ENCODE results near the gene PFDN5.
A peak's percentile ranks its signal among the peaks of the same experiment; 100 is the strongest.
"Not testable (repeated sequence)": the region's sequence is repeated elsewhere in the genome, so short reads cannot be mapped to it uniquely, and the experiment has no call there.

PFDN5 gene

GRCh38 chr12:53292426-53292825 lies 2.9 kb upstream of the PFDN5 start:
- no peak for TF ChIP-seq FOXP2 (optimal IDR thresholded peaks at IDR 0.05; ENCODE audit: control extremely low read depth, extremely low read length, insufficient read depth)
- TF ChIP-seq EZH2 (IDR thresholded peaks at IDR 0.05), result no peak
- TF ChIP-seq POLR2AphosphoS5 (IDR thresholded peaks at IDR 0.05; ENCODE audit: borderline replicate concordance, low read depth, low read length), result no peak
- Histone ChIP-seq H3K27ac (no peak overlapping the region), H3K9me3 (ENCODE audit: low read depth, low read length) (no peaks in the 10 kb centered on the region), H3K36me3 (ENCODE audit: insufficient read depth, low read length) (peaks cover 73% of the 10 kb centered on the region), H3K9ac (ENCODE audit: insufficient read length) (no peak overlapping the region), H3K4me3 (no peak overlapping the region)
- no peak for DNase-seq (ENCODE audit: low read depth, low spot score)

GRCh38 chr12:53295891-53296219 lies 513 bp downstream of the PFDN5 start:
- Histone ChIP-seq H3K9me3 (ENCODE audit: low read depth, low read length) (no peaks in the 10 kb centered on the region), H3K4me3 (peak overlapping the region; percentile 75), H3K36me3 (ENCODE audit: insufficient read depth, low read length) (peaks cover 52% of the 10 kb centered on the region), H3K9ac (ENCODE audit: insufficient read length) (peak overlapping the region; percentile 76), H3K27ac (no peak overlapping the region)
- TF ChIP-seq POLR2AphosphoS5 (IDR thresholded peaks at IDR 0.05; ENCODE audit: borderline replicate concordance, low read depth, low read length) (no peak), EZH2 (IDR thresholded peaks at IDR 0.05) (no peak), FOXP2 (optimal IDR thresholded peaks at IDR 0.05; ENCODE audit: control extremely low read depth, extremely low read length, insufficient read depth) (no peak)
- DNase-seq (ENCODE audit: low read depth, low spot score), result no peak

- H3K9ac ChIP-seq (ENCODE audit: insufficient read length); H3K27ac ChIP-seq; DNase-seq (ENCODE audit: low read depth, low spot score); H3K9me3 ChIP-seq (ENCODE audit: low read depth, low read length); H3K4me3 ChIP-seq: not testable (repeated sequence)
- peaks cover 50% of the 10 kb centered on the region for H3K36me3 ChIP-seq (ENCODE audit: insufficient read depth, low read length)
Measured at GRCh38 chr12:53297106-53297505, 1.8 kb downstream of the PFDN5 start.

GRCh38 chr12:53298164-53298563 lies 2.8 kb downstream of the PFDN5 start:
- Histone ChIP-seq H3K27ac (no peak overlapping the region), H3K9ac (ENCODE audit: insufficient read length) (no peak overlapping the region), H3K4me3 (no peak overlapping the region), H3K9me3 (ENCODE audit: low read depth, low read length) (no peaks in the 10 kb centered on the region), H3K36me3 (ENCODE audit: insufficient read depth, low read length) (peaks cover 50% of the 10 kb centered on the region)
- TF ChIP-seq FOXP2 (optimal IDR thresholded peaks at IDR 0.05; ENCODE audit: control extremely low read depth, extremely low read length, insufficient read depth) (no peak), EZH2 (IDR thresholded peaks at IDR 0.05) (no peak), POLR2AphosphoS5 (IDR thresholded peaks at IDR 0.05; ENCODE audit: borderline replicate concordance, low read depth, low read length) (no peak)
- DNase-seq (ENCODE audit: low read depth, low spot score), result no peak

GRCh38 chr12:53299101-53299453 lies 3.7 kb downstream of the PFDN5 start:
- H3K9ac ChIP-seq (ENCODE audit: insufficient read length), result no peak overlapping the region
- H3K36me3 ChIP-seq (ENCODE audit: insufficient read depth, low read length), result peaks cover 48% of the 10 kb centered on the region
- peak overlapping the region; percentile 92 for H3K4me3 ChIP-seq

GRCh38 chr12:53299454-53300180 lies 4.3 kb downstream of the PFDN5 start, which contains the start of gene MYG1:
MYG1 (plus strand) TSS chr12:53299695; CDS start chr12:53299738, 43 bp downstream.
- TF ChIP-seq POLR2AphosphoS5 (IDR thresholded peaks at IDR 0.05; ENCODE audit: borderline replicate concordance, low read depth, low read length), result peak; percentile 89
- TF ChIP-seq EZH2 (IDR thresholded peaks at IDR 0.05), result no peak
- TF ChIP-seq FOXP2 (optimal IDR thresholded peaks at IDR 0.05; ENCODE audit: control extremely low read depth, extremely low read length, insufficient read depth), result no peak
- peak within 1 kb of the TSS; percentile 92 for H3K4me3 ChIP-seq
- H3K9me3 ChIP-seq (ENCODE audit: low read depth, low read length), result no peaks in the 10 kb centered on the region
- H3K27ac ChIP-seq, result peak within 1 kb of the TSS; percentile 64; the same call in 1 of the 2 replicates
- DNase-seq (ENCODE audit: low read depth, low spot score), result peak; percentile 12
- peaks cover 44% of the 10 kb centered on the region for H3K36me3 ChIP-seq (ENCODE audit: insufficient read depth, low read length)
- peak within 1 kb of the TSS; percentile 83 for H3K9ac ChIP-seq (ENCODE audit: insufficient read length)

More at GRCh38 chr12:53299101-53299453, 3.7 kb downstream of the PFDN5 start:
- DNase-seq (ENCODE audit: low read depth, low spot score), result no peak
- no peak overlapping the region; the same call in 1 of the 2 replicates for H3K27ac ChIP-seq
- no peaks in the 10 kb centered on the region for H3K9me3 ChIP-seq (ENCODE audit: low read depth, low read length)
- TF ChIP-seq FOXP2 (optimal IDR thresholded peaks at IDR 0.05; ENCODE audit: control extremely low read depth, extremely low read length, insufficient read depth) (no peak), POLR2AphosphoS5 (IDR thresholded peaks at IDR 0.05; ENCODE audit: borderline replicate concordance, low read depth, low read length) (no peak), EZH2 (IDR thresholded peaks at IDR 0.05) (no peak)

GRCh38 chr12:53300187-53300586 lies 4.8 kb downstream of the PFDN5 start:
- no peak overlapping the region for H3K27ac ChIP-seq
- peak overlapping the region; percentile 83 for H3K9ac ChIP-seq (ENCODE audit: insufficient read length)
- no peak for TF ChIP-seq POLR2AphosphoS5 (IDR thresholded peaks at IDR 0.05; ENCODE audit: borderline replicate concordance, low read depth, low read length)
- no peak for TF ChIP-seq FOXP2 (optimal IDR thresholded peaks at IDR 0.05; ENCODE audit: control extremely low read depth, extremely low read length, insufficient read depth)
- H3K9me3 ChIP-seq (ENCODE audit: low read depth, low read length), result no peaks in the 10 kb centered on the region
- peak overlapping the region; percentile 92 for H3K4me3 ChIP-seq
- DNase-seq (ENCODE audit: low read depth, low spot score), result no peak
- H3K36me3 ChIP-seq (ENCODE audit: insufficient read depth, low read length), result peaks cover 45% of the 10 kb centered on the region

GRCh38 chr12:53302903-53303302 lies 7.6 kb downstream of the PFDN5 start:
- DNase-seq (ENCODE audit: low read depth, low spot score), result no peak
- no peak overlapping the region for H3K4me3 ChIP-seq
- no peaks in the 10 kb centered on the region for H3K9me3 ChIP-seq (ENCODE audit: low read depth, low read length)
- no peak for TF ChIP-seq EZH2 (IDR thresholded peaks at IDR 0.05)
- no peak for TF ChIP-seq FOXP2 (optimal IDR thresholded peaks at IDR 0.05; ENCODE audit: control extremely low read depth, extremely low read length, insufficient read depth)
- no peak for TF ChIP-seq POLR2AphosphoS5 (IDR thresholded peaks at IDR 0.05; ENCODE audit: borderline replicate concordance, low read depth, low read length)
- H3K27ac ChIP-seq, result no peak overlapping the region
- no peak overlapping the region for H3K9ac ChIP-seq (ENCODE audit: insufficient read length)
- H3K36me3 ChIP-seq (ENCODE audit: insufficient read depth, low read length), result peaks cover 58% of the 10 kb centered on the region

- Histone ChIP-seq H3K27ac (no peak overlapping the region), H3K4me3 (no peak overlapping the region), H3K9ac (ENCODE audit: insufficient read length) (no peak overlapping the region), H3K9me3 (ENCODE audit: low read depth, low read length) (no peaks in the 10 kb centered on the region), H3K36me3 (ENCODE audit: insufficient read depth, low read length) (peaks cover 58% of the 10 kb centered on the region)
- TF ChIP-seq POLR2AphosphoS5 (IDR thresholded peaks at IDR 0.05; ENCODE audit: borderline replicate concordance, low read depth, low read length), result no peak
- no peak for TF ChIP-seq EZH2 (IDR thresholded peaks at IDR 0.05)
- no peak for TF ChIP-seq FOXP2 (optimal IDR thresholded peaks at IDR 0.05; ENCODE audit: control extremely low read depth, extremely low read length, insufficient read depth)
- no peak for DNase-seq (ENCODE audit: low read depth, low spot score)
Measured at GRCh38 chr12:53306826-53307225, 11.5 kb downstream of the PFDN5 start.
